T-helper 9 cell (primary cell): ENCODE data around the gene GVQW3.

ENCODE experiments used
- DNase-seq: peaks from one replicate; pipeline ENCODE4 v3.0.0-alpha.2; 2020
- total RNA-seq, 2 donors: gene quantifications; one replicate each; lab custom pipeline; 2026; lab: John Stamatoyannopoulos, UW

The GVQW3 gene
- total RNA-seq = 5.1 to 9.7 reads per million in 2 donors

GRCh38 chr11:76380977-76381719 lies at the start of gene GVQW3, which contains the start of gene THAP12:
TSS of gene GVQW3 (plus strand) at chr11:76381323. CDS start at chr11:76381829, 506 bp downstream.
TSS of gene THAP12 (minus strand) at chr11:76381132. CDS start at chr11:76380836, 296 bp downstream.
- peak; percentile 93 for DNase-seq

GRCh38 chr11:76334826-76335389 lies 46.2 kb upstream of the GVQW3 start:
- no peak for DNase-seq

- no peak for DNase-seq
Measured at GRCh38 chr11:76335842-76336241, 45.3 kb upstream of the GVQW3 start.

- DNase-seq = no peak
Measured at GRCh38 chr11:76336597-76336996, 44.5 kb upstream of the GVQW3 start.

GRCh38 chr11:76337469-76337868 lies 43.7 kb upstream of the GVQW3 start:
- no peak for DNase-seq

- DNase-seq = no peak
Measured at GRCh38 chr11:76337923-76338322, 43.2 kb upstream of the GVQW3 start.

- no peak for DNase-seq
Measured at GRCh38 chr11:76339221-76339620, 41.9 kb upstream of the GVQW3 start.

- DNase-seq = no peak
Measured at GRCh38 chr11:76347466-76347865, 33.7 kb upstream of the GVQW3 start.

GRCh38 chr11:76348348-76348747 lies 32.8 kb upstream of the GVQW3 start:
- no peak for DNase-seq

- DNase-seq = no peak
Measured at GRCh38 chr11:76355172-76355571, 26.0 kb upstream of the GVQW3 start.

GRCh38 chr11:76361374-76361773 lies 19.7 kb upstream of the GVQW3 start:
- DNase-seq = no peak

- no peak for DNase-seq
Measured at GRCh38 chr11:76361776-76362175, 19.3 kb upstream of the GVQW3 start.

GRCh38 chr11:76362716-76363115 lies 18.4 kb upstream of the GVQW3 start:
- no peak for DNase-seq

GRCh38 chr11:76365038-76365679 lies 16.0 kb upstream of the GVQW3 start:
- no peak for DNase-seq

GRCh38 chr11:76368490-76368889 lies 12.6 kb upstream of the GVQW3 start:
- DNase-seq = no peak

- DNase-seq = no peak
Measured at GRCh38 chr11:76369406-76369805, 11.7 kb upstream of the GVQW3 start.

- DNase-seq = no peak
Measured at GRCh38 chr11:76371170-76371569, 10.0 kb upstream of the GVQW3 start.

- no peak for DNase-seq
Measured at GRCh38 chr11:76376746-76377558, 4.2 kb upstream of the GVQW3 start.

GRCh38 chr11:76379807-76380158 lies 1.3 kb upstream of the GVQW3 start:
- DNase-seq = no peak

- DNase-seq = peak; percentile 32
Measured at GRCh38 chr11:76380159-76380976, 755 bp upstream of the GVQW3 start.

GRCh38 chr11:76382209-76382608 lies 1.1 kb downstream of the GVQW3 start:
- no peak for DNase-seq

GRCh38 chr11:76385903-76386302 lies 4.8 kb downstream of the GVQW3 start:
- no peak for DNase-seq
